ENCODE results near the gene OR52N4.
"Not testable (repeated sequence)": the region's sequence is repeated elsewhere in the genome, so short reads cannot be mapped to it uniquely, and the experiment has no call there.

OR52N4 gene

GRCh38 chr11:5753943-5754342 lies at the start of gene OR52N4:
Gene OR52N4 (plus strand): TSS chr11:5754243. CDS start chr11:5754741, 498 bp downstream.
- DNase-seq = no peak

- no peak for DNase-seq
These were observed 48.4 kb upstream of the OR52N4 start for GRCh38 chr11:5705688-5706087.

- no peak for DNase-seq
These were observed 41.5 kb upstream of the OR52N4 start for GRCh38 chr11:5712507-5712906.

GRCh38 chr11:5713695-5714094 lies 40.3 kb upstream of the OR52N4 start:
- DNase-seq = no peak

- not testable (repeated sequence) for DNase-seq
These were observed 37.5 kb upstream of the OR52N4 start for GRCh38 chr11:5716518-5716917.

GRCh38 chr11:5719703-5720495 lies 34.1 kb upstream of the OR52N4 start:
- DNase-seq = no peak

GRCh38 chr11:5722622-5723021 lies 31.4 kb upstream of the OR52N4 start:
- DNase-seq = no peak

GRCh38 chr11:5726351-5726750 lies 27.7 kb upstream of the OR52N4 start:
- DNase-seq = no peak

GRCh38 chr11:5727691-5728090 lies 26.4 kb upstream of the OR52N4 start:
- no peak for DNase-seq

GRCh38 chr11:5736396-5736795 lies 17.6 kb upstream of the OR52N4 start, which contains the start of gene OR56B1:
Gene OR56B1 (plus strand): TSS chr11:5736448. CDS start chr11:5736517, 69 bp downstream.
- DNase-seq = no peak

- DNase-seq = no peak
These were observed 17.0 kb upstream of the OR52N4 start for GRCh38 chr11:5737091-5737490.

GRCh38 chr11:5737670-5738392 lies 16.2 kb upstream of the OR52N4 start:
- no peak for DNase-seq

GRCh38 chr11:5738431-5738830 lies 15.6 kb upstream of the OR52N4 start:
- DNase-seq = no peak

GRCh38 chr11:5746614-5747013 lies 7.4 kb upstream of the OR52N4 start:
- no peak for DNase-seq

GRCh38 chr11:5749836-5750235 lies 4.2 kb upstream of the OR52N4 start:
- no peak for DNase-seq

- no peak for DNase-seq
These were observed 13.0 kb downstream of the OR52N4 start for GRCh38 chr11:5767056-5767455.

GRCh38 chr11:5783255-5783654 lies 29.2 kb downstream of the OR52N4 start, which contains the start of gene OR52N5:
Gene OR52N5 (minus strand): TSS chr11:5783355. CDS start chr11:5778634, 4,721 bp downstream.
- DNase-seq = no peak

- no peak for DNase-seq
These were observed 37.1 kb downstream of the OR52N4 start, which contains the start of gene OR52N1 for GRCh38 chr11:5791165-5791564. Gene OR52N1 (minus strand): TSS chr11:5791265. CDS start chr11:5788816, 2,449 bp downstream.

- no peak for DNase-seq
These were observed 42.5 kb downstream of the OR52N4 start for GRCh38 chr11:5796541-5796940.

GRCh38 chr11:5803982-5804381 lies 49.9 kb downstream of the OR52N4 start:
- DNase-seq = no peak

Measured in activated T-cell treated with anti-CD3 and anti-CD28 coated beads for 4 hours (primary cell).